ENCODE measurements around the gene CDC34. TPM values are rescaled to one million over a fixed set of nuclear protein-coding genes. Genes with fewer than 3 reads are reported as not detected.

CDC34 gene
- total RNA-seq, 6 experiments from 2014 or later: 44.8 to 81.8 (median 49.5) TPM

GRCh38 chr19:588741-589692 lies 57.5 kb downstream of the CDC34 start:
- ATAC-seq: no peak
- intact Hi-C loops (cut with DNase I): no loop called here
- TF ChIP-seq POLR2A (IDR thresholded peaks at IDR 0.05): no peak
- TF ChIP-seq, protein P1, sequence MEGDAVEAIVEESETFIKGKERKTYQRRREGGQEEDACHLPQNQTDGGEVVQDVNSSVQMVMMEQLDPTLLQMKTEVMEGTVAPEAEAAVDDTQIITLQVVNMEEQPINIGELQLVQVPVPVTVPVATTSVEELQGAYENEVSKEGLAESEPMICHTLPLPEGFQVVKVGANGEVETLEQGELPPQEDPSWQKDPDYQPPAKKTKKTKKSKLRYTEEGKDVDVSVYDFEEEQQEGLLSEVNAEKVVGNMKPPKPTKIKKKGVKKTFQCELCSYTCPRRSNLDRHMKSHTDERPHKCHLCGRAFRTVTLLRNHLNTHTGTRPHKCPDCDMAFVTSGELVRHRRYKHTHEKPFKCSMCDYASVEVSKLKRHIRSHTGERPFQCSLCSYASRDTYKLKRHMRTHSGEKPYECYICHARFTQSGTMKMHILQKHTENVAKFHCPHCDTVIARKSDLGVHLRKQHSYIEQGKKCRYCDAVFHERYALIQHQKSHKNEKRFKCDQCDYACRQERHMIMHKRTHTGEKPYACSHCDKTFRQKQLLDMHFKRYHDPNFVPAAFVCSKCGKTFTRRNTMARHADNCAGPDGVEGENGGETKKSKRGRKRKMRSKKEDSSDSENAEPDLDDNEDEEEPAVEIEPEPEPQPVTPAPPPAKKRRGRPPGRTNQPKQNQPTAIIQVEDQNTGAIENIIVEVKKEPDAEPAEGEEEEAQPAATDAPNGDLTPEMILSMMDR (IDR thresholded peaks at IDR 0.05): no peak
- Histone ChIP-seq H3K4me1 (no peaks in the 10 kb centered on the region), H3K27me3 (peaks cover 0 to 33% of the 10 kb centered on the region in 2 donors), H3K36me3 (no peaks in the 10 kb centered on the region), H3K4me3 (no peak overlapping the region), H3K27ac (no peak overlapping the region), H3K9me3 (no peaks in the 10 kb centered on the region)
- peak in 1 of 3 donors; percentile 18 for DNase-seq
- 11% methylated on average over 10 of the region's 54 CpGs for WGBS (ENCODE audit: insufficient coverage, low coverage, low lambda C conversion rate, missing lambda C conversion rate)

- ATAC-seq (no peak), DNase-seq (no peak)
- H3K36me3 ChIP-seq: no peaks in the 10 kb centered on the region
- H3K27ac ChIP-seq: no peak within 1 kb of the TSS
- H3K4me1 ChIP-seq: no peaks in the 10 kb centered on the region
- no CpG with 5 or more reads among the region's 132 CpGs for WGBS (ENCODE audit: insufficient coverage, low coverage, low lambda C conversion rate, missing lambda C conversion rate)
- intact Hi-C loops (cut with DNase I): loop anchor here in 1 of 2 donors (10.0 kb wide), 1 partner anchor 145 kb away; no protein-coding TSS in a partner anchor
- H3K27me3 ChIP-seq: peaks cover 0 to 33% of the 10 kb centered on the region in 2 donors
- TF ChIP-seq, protein P1 (IDR thresholded peaks at IDR 0.05): no peak
- TF ChIP-seq POLR2A (IDR thresholded peaks at IDR 0.05): no peak
- no peaks in the 10 kb centered on the region for H3K9me3 ChIP-seq
- H3K4me3 ChIP-seq: no peak within 1 kb of the TSS
Measured at GRCh38 chr19:589693-590395, 58.3 kb downstream of the CDC34 start, which contains the start of gene HCN2. HCN2 (plus strand) TSS chr19:589881; CDS start chr19:589946, 65 bp downstream.

DNA sequence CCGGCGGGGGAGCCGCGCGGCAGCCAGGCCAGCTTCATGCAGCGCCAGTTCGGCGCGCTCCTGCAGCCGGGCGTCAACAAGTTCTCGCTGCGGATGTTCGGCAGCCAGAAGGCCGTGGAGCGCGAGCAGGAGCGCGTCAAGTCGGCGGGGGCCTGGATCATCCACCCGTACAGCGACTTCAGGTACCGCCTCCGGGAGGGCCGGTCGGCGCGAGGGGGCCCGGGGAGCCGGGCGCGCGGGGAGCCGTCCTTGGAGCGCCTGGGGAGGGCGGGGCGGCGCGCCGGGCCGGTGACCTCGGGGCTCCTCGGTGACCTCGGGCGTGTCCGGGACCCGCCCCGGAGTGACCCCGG lies 58.8 kb downstream of the CDC34 start:
- no peak overlapping the region for H3K27ac ChIP-seq
- H3K9me3 ChIP-seq: no peaks in the 10 kb centered on the region
- 0% methylated on average over 5 of the region's 50 CpGs for WGBS (ENCODE audit: insufficient coverage, low coverage, low lambda C conversion rate, missing lambda C conversion rate)
- H3K36me3 ChIP-seq: no peaks in the 10 kb centered on the region
- TF ChIP-seq, protein P1 (IDR thresholded peaks at IDR 0.05): no peak
- ATAC-seq (no peak), DNase-seq (peak in 1 of 3 donors; percentile 23)
- H3K4me1 ChIP-seq: no peaks in the 10 kb centered on the region
- H3K4me3 ChIP-seq: no peak overlapping the region
- peaks cover 0 to 33% of the 10 kb centered on the region in 2 donors for H3K27me3 ChIP-seq
- intact Hi-C loops (cut with DNase I): loop anchor here in 1 of 2 donors (10.0 kb wide), 1 partner anchor 144 kb away; no protein-coding TSS in a partner anchor

GRCh38 chr19:590750-591098 lies 59.2 kb downstream of the CDC34 start:
- TF ChIP-seq, protein P1 (IDR thresholded peaks at IDR 0.05): no peak
- TF ChIP-seq POLR2A (IDR thresholded peaks at IDR 0.05): no peak
- no peaks in the 10 kb centered on the region for H3K9me3 ChIP-seq
- no peak for ATAC-seq
- no peak for DNase-seq
- H3K4me3 ChIP-seq: no peak overlapping the region
- H3K27me3 ChIP-seq: peaks cover 0 to 33% of the 10 kb centered on the region in 2 donors
- no peaks in the 10 kb centered on the region for H3K4me1 ChIP-seq
- H3K27ac ChIP-seq: no peak overlapping the region
- intact Hi-C loops (cut with DNase I): loop anchor here in 1 of 2 donors (10.0 kb wide), 1 partner anchor 144 kb away; no protein-coding TSS in a partner anchor
- WGBS (ENCODE audit: insufficient coverage, low coverage, low lambda C conversion rate, missing lambda C conversion rate): 5% methylated on average over 4 of the region's 41 CpGs
- no peaks in the 10 kb centered on the region for H3K36me3 ChIP-seq
